Head of caudate nucleus (tissue), 42 donors: ENCODE measurements around the gene ITGA8.
A peak's percentile ranks its signal among the peaks of the same experiment; 100 is the strongest.

Experiments
- DNase-seq, 42 donors: peaks; one replicate each; pipeline versions ENCODE4 v3.0.0 to v3.0.0-alpha.2; 2020 to 2021; ENCODE audit warnings: mixed read lengths in 7 of 42
- intact Hi-C: fragments of 100-400 bp; cut with DNase I; formaldehyde crosslinking; loops from one replicate; pipeline ENCODE4 v1.15.0; 2022

Gene ITGA8

DNA sequence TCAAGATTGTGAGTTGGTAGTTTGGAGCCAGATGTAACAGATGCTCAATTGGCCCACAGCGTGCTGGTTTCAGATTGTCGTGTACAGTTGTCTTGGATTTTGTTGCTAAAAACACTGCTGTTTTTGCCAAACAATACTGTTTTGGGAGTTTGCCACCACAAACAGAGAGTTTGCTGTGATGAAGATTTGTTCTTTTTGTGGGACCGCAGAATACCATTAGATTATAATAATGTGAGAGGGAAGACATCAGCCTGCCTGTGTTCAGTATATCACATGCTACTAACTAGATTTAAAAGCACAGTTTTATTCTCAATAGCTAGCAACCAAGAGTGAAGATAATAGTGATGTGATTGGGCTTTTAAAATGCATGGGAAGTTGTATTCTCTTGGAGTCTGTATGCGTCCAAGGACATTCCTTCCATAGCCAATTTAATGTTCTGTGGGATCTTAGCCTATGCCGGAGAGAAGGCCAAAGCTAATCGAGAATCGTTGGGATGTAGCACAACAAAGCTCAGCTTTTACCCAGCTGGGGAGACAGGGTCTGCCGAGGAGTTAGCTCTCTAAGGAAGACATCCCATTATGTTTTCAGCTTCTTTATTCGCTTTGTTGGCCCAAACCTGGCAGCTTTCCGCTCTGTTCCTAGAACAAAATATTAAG, 18.7 kb upstream of the ITGA8 start:
- intact Hi-C loops = no loop called here
- no peak for DNase-seq

DNA sequence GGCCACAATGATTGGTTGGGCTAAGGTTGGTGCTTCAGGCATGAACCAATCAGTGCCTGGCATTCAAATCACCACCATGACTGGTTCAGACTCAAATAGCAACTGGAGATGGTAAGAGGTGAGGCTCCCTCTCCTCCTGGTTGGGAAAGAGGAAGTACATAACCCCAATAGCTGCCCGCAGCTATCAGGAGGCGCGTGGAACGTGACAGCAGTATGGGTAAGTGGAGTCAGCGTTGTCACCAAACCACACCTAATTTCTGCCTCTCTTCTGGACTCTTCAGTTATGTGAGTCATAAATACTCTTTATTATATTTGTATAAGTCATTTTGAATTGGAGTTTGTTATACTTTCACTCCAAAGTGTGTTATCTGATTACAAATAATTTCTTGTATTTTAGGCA, 17.9 kb upstream of the ITGA8 start:
- DNase-seq = no peak
- intact Hi-C loops = no loop called here

DNA sequence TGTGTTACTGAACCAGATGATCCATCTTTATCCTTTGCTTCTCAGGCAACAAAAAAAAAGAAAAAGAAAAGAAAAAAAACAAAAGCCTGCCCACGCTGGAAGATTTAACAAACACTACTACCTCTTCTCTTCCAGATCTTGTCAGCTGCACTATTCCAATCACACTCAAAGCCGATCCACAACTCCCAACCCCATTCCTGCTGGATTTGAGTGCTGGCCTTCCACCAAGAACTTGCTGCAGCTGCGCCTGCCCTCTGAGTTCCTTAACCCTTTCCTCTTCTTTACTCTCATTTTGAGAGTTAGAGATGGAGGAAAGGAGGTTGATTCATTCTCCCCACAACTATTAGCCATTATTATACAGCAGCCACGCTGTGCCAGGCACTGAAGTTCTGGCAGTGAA, 16.0 kb upstream of the ITGA8 start:
- peak in 5 of 42 donors; percentile 26 to 52 (median 28) for DNase-seq
- intact Hi-C loops = no loop called here

DNA sequence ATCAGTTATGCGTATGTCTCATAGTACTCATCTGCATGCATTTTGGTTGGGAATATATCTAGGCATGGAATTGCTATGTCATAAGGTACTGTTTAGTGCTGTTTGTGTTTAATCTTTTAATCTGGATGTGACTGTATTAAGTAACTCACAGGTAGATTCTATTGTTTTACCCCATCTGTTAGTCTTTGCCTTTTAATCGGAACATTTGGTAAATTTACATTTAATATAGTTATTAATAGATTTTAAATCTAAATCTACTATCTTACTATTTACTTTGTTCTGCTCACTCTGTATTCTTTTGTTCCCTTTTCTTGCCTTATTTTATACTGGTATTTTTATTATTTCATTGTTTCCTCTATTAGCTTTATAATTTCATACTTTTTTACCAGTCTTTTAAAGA, 10.6 kb upstream of the ITGA8 start:
- intact Hi-C loops = no loop called here
- no peak for DNase-seq

DNA sequence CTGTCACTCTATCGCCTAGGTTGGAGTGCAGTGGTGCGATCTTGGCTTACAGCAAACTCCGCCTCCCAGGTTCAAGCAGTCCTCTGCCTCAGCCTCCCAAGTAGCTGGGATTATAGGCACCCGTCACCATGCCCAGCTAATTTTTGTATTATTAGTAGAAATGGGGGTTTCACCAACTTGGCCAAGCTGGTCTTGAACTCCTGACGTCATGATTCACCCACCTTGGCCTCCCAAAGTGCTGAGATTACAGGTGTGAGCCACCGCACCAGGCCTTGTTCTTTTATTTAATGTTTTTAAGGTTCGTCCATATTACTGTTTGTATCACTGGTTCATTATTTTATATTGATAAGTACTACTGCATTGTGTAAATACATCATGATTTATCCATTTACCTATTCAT, 10.2 kb upstream of the ITGA8 start:
- intact Hi-C loops = loop anchor here (5.0 kb wide), 1 partner anchor 288 kb away; no protein-coding TSS in a partner anchor
- no peak for DNase-seq

DNA sequence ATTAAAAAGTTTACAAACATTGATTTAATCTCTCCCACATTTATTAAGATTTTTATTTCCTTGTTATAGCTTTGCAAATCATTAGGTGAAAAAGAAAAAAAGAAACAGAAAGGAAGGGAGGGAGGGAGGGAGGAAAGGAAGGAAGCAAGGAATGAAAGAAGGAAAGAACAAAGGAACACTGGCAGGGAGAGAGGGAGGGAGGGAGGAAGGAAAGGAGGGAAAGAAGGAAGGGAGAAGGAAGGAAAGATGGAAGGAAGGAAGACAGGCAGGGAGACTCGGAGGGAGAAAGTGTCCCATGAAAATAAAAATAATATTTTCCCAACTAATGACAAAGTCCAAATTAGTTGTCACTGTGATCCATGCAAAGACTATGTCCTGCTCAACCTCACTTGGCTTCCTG, 6.3 kb upstream of the ITGA8 start:
- no peak for DNase-seq
- intact Hi-C loops = loop anchor here (5.0 kb wide), 1 partner anchor 284 kb away; no protein-coding TSS in a partner anchor

DNA sequence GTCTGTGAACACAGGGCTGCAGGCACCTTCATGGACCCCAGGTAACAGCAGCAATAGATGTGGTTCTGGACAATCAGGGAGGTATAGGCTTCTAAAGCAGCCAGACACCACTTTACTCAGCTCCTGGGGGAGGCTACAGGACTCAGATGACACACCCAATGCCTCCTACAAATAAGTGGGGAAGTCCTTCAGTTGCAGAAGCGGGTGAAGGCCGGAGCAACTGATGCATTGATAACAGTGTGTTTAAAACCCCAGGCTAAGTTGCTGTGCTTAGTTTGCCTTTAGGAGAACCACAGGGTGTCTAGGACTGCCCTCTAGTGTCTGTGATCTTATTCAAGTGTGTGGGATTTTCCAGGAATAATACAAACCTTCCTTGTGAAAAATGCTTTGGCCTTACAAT, 5.9 kb upstream of the ITGA8 start:
- intact Hi-C loops = loop anchor here (5.0 kb wide), 1 partner anchor 283 kb away; no protein-coding TSS in a partner anchor
- DNase-seq = peak in 12 of 42 donors; percentile 26 to 64 (median 37)

DNA sequence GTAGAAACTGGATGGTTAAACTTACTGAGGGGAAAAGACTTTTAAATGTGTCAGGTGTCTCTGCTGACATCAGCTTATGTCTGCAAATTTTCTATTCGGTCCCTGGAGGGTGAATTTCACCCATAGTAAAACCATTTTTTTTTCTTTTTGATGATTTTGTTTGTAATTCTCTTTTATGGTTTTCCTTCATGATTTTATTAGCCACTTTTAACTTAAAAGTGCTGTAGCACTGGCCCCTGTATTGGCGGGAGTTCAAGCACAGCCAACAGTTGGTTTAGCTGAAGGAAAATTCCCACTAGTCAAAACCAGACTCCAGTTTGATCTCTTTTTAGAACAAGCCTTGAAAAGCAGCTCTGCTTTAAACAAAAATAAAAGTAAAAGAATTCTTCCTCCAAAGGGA, 5.0 kb upstream of the ITGA8 start:
- no peak for DNase-seq
- intact Hi-C loops = loop anchor here (5.0 kb wide), 1 partner anchor 282 kb away; no protein-coding TSS in a partner anchor

DNA sequence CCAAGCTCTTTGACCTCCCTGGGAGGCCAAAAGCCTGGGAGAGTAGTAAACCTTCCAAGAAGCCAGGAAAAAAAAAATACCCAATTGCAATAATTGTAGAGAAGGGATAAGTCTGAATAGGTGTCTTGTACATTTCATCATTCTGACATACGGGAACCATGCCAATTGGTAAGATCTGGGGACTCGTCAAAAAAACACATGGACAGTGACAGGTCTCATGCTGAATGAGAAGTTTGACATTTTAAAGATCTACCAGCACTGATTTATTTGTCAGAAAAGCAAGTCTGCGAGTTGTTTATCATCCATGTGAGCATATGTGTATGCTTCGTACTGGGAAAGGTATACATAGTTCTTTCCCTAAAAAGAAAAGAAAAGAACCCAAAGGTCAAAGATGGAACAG, 4.1 kb upstream of the ITGA8 start:
- no peak for DNase-seq
- intact Hi-C loops = no loop called here

DNA sequence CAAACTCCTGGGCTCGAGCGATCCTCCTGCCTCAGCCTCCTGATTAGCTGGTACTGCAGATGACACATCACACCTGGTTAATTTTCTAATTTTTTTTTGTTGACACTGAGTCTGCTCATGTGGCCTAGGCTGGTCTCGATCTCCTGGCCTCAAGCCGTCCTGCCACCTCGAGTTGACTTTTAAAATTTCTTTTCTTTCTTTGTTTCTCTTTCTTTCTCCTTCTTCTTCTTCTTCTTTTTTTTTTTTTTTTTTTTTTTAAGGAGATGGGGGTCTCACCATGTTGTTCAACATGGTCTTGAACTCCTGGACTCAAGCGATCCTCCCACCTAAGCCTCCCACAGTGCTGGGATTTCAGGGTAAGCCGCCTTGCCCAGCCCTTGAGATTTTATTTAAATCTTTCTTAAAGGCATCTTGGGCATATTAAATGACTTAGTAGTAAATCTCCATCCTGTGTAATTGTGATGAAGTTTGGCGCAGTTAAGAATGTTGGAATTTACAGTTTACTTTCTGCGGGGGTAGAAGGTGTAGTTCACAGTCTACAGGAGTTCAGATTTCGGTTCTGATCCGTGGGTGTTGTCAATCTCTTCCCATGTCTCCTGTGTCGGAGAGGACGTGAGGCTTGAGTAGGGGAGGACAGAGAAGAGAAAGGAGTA, 1.0 kb upstream of the ITGA8 start:
- intact Hi-C loops = no loop called here

DNA sequence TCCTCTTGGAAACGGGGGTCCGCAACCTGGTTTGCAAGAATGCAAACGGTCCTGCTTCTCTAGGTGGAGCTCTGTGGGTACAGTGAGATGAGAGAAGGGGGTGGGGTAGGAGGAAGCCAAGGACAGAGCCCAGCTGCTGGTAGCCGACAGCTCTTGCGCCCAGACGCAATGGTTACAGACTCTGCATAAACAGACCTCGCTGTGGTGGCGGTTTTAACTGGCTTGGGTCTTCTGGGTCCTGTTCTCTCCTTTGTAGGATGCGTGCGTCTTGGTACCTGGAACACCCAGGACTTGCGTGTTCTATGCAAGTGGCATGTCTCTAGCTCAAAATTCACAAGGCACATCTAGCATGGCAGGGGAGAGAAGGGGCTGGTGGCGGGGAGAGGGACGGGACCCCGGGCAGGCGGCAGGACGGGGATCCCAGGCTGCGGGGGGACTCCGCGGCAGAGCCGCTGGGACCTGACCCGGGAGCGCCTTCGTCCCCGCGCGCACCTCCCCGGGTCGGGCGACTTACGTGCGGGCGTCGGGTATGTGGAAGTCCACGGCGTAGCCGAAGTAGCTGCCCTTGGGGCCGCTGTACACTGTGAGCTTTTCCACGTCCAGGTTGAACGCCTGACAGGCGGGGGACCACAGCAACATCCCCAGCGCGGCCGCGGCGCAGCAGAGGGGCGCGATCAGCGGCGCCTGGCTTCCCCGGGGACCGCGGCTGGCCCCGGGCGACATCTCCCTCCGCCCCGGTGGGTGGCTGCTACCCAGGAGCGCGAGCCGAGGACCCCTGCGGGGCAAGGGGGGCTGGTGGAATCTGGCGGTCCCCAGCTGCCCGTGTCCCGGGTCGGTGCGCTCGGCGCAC, 448 bp downstream of the ITGA8 start:
- intact Hi-C loops = no loop called here
- no peak for DNase-seq

More for the DNA sequence above, 1.0 kb upstream of the ITGA8 start:
- no peak for DNase-seq

DNA sequence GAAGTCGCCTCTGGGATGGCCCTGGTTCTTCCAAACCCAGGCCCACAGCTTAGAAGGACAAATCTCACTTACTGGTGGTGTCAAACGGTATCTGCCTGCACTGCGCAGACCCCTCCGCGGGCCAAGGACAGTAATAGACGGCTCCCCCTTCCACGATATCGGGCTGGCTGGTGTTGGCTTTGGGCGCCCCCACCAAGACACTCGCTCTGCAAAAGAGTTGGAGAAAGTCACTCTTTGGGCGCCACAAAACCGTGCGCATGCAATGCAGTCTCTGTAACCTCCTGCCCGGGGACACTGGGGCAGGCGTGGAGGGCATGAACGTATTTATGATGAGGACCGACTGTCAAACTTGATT, 1.1 kb downstream of the ITGA8 start:
- intact Hi-C loops = no loop called here
- DNase-seq = no peak

DNA sequence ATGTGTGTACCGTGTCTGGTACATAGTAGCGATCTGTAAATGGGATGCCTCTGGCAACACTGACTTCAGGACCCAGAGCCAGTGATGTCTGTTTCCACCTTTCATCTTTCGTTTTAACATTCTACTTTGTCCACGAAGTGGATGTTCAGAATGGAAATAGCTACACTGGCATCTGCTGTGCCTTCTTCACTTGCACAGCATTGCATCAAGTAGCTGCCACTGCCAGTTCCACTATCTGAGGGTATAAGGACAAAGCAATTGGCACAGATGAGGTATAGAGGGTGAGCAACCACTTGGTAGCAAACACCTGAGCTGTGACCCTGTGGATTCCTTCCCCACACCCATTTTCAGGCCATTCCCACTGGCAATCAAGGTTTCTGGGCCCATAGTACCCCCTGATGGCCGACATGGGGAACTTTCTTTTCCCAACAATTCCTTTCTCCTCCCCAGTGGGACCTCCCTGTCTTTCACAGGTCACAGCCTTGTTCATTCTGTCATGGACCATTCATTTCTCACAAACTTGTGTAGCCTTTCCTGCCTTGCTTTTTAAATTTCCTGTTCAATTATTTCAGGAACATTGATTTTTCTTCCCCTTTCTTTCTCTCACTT, 4.0 kb downstream of the ITGA8 start:
- intact Hi-C loops = no loop called here
- peak in 3 of 42 donors; percentile 7 to 32 (median 14) for DNase-seq

DNA sequence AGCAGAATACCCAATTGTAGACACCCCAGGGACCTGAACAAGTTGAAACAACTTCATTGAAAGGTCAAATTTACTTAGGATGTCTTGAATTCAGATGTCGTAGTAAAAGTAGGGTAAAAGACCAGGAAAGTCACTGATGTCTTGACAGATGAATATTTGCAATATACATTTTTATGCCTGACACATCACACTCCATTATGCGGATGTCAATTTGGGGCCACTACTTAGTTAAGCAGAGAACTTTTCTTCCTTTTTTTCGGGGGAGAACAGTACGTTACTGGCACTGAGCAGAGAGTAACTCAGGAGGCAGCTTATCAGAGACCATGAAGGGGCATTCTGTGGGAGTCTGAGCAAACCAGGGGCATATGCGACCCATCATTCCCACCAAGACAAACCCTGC, 4.9 kb downstream of the ITGA8 start:
- DNase-seq = no peak
- intact Hi-C loops = no loop called here

DNA sequence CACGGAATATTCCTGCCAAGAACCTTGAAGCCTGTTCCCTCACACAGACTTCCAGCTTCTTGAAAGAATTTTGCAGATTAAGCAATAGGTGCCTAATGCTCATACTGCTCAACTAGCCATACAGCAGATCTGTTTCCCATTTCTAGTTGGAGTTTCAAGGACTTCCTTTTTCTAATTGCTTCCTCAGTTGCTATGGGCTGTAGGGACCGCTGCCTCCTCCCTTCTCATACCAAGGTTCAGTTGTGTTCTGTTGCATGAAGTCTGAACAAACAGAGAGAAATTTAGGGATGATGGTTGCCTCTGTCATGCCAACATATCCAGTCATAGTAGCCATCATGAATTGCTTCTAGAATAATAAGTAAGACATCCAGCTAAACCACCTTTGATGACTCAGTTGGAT, 6.8 kb downstream of the ITGA8 start:
- intact Hi-C loops = no loop called here
- DNase-seq = no peak

DNA sequence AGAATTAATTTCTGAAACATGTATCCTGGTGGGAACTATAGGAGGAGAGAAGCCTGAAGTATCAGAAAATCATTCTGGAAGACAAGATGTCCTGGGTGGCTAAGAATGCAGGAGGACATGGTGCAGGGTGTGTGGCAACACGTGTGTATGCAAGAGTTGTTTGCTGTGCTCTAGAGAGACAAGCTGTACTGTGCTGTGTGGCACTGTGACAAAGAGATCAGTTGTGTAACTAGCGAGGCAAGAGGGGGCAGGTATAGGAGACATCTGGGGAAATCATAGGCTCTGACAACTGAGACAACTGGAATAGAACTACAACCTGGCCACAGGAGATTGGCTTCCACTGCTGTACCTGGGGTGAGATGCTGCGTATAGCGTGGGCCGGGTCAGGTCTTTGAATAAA, 9.3 kb downstream of the ITGA8 start:
- DNase-seq = no peak
- intact Hi-C loops = no loop called here

DNA sequence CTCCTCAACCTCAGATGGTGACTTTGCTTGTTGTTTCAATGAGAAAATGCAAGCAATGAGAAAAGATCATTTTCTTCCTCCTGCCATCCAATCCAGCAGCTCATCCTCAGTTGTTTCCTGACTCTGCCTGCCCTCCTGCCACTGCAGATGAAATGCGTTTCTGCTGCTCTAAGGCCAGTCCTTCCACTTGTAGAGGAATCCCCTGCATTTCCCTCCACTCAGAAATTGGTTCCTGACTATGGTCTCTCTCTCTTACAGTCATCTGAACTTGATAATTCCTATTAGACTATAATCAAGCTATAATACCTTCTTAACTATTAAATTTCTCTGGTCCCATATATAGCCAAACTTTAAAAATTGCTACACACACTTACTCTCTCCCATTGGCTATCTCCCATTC, 14.4 kb downstream of the ITGA8 start:
- intact Hi-C loops = no loop called here
- no peak for DNase-seq

DNA sequence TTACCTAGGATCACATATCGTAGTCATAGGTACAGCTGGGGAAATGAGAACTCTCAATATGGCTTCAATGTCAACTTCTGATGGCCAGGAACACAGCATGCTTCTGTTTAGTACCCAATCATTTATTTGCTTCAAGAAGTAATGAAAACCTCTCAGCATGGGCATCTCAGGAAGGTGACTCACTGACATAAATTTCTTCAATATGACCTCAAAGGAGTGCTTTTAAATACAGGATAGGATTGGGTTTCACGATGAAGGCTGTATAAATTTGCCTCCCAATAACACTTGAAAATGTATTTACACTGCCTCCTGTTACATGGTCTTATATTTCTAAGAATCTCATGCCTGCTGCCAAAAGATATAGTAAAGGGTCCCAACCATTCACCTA, 15.1 kb downstream of the ITGA8 start:
- no peak for DNase-seq
- intact Hi-C loops = no loop called here

DNA sequence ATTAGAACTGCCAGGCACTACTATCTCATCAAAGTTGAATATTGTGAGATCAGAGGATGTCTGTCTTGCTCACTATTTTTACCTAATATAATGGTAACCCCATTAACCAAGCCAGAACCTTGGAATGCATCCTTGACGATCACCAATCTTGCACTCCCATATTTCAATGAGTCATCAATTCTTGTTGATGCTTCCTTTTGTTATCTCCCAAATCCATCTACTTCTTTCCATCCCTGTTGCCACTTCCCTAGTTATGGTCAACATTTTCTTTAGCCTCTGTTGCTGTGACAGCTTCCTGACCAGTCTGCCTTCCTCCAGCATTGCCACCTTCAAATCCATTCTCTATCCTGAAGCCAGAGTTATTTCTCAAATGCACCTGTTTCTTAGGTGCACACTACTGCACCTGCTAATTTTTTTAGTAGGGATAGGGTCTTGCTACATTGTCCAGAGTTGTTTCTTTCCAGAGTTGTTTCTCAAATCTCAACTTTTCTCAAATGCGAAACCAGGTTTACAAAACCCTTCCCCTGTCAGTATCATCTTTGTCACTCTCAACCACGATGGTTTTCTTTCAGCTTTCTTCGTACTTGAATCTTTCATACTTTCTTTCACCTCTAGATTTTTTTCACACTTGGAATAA, 15.7 kb downstream of the ITGA8 start:
- no peak for DNase-seq
- intact Hi-C loops = no loop called here
